Measurements from ENCODE around the gene ANKRD12. TPM values are rescaled to one million over a fixed set of nuclear protein-coding genes. Genes with fewer than 3 reads are reported as not detected.
"Not testable (repeated sequence)": the region's sequence is repeated elsewhere in the genome, so short reads cannot be mapped to it uniquely, and the experiment has no call there.

Gene ANKRD12
- total RNA-seq, 1 donor from 2014 or later, result 8.5 TPM

DNA sequence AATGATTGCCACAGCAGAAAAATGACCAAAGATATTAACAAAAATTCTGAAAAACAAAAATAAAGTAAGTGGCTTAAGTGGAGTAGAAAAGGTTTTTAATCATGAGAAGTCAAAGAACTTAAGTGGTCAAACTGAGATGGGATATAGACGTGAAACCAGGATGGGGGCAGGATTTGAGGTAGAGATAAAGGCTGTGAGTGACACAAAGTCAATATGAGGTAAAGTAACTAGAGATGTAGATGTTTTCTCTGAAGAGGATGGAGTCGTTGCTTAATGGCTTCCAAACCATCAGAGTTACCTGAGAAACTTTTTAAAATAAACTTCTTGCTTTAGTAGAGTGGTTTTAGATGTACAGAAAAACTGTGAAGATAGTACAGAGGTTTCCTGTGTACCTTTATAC is 21.2 kb downstream of the ANKRD12 start:
- TF ChIP-seq, protein P1, sequence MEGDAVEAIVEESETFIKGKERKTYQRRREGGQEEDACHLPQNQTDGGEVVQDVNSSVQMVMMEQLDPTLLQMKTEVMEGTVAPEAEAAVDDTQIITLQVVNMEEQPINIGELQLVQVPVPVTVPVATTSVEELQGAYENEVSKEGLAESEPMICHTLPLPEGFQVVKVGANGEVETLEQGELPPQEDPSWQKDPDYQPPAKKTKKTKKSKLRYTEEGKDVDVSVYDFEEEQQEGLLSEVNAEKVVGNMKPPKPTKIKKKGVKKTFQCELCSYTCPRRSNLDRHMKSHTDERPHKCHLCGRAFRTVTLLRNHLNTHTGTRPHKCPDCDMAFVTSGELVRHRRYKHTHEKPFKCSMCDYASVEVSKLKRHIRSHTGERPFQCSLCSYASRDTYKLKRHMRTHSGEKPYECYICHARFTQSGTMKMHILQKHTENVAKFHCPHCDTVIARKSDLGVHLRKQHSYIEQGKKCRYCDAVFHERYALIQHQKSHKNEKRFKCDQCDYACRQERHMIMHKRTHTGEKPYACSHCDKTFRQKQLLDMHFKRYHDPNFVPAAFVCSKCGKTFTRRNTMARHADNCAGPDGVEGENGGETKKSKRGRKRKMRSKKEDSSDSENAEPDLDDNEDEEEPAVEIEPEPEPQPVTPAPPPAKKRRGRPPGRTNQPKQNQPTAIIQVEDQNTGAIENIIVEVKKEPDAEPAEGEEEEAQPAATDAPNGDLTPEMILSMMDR (conservative IDR thresholded peaks at IDR 0.05; ENCODE audit: low read depth, low read length), result no peak
- no peak for DNase-seq (ENCODE audit: low read depth)
- no peak overlapping the region for H3K4me3 ChIP-seq (ENCODE audit: low read depth, low read length)

DNA sequence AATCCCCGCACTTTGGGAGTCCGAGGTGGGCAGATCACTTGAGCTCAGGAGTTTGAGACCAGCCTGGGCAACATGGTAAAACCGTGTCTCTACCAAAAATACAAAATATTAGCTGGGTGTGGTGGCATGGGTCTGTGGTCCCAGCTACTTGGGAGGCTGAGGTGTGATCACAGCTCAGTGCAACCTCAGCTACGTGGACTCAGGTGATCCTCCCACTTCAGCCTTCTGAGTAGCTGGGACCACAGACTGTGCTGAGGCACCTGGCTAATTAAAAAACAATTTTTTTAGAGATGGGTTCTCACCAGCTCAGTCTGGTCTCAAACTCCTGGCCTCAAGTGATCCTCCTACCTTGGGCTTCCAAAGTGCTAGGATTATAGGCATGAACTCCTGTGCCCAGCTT is 23.4 kb downstream of the ANKRD12 start:
- H3K4me3 ChIP-seq (ENCODE audit: low read depth, low read length), result no peak overlapping the region
- no peak for DNase-seq (ENCODE audit: low read depth)
- TF ChIP-seq, protein P1 (conservative IDR thresholded peaks at IDR 0.05; ENCODE audit: low read depth, low read length), result no peak

DNA sequence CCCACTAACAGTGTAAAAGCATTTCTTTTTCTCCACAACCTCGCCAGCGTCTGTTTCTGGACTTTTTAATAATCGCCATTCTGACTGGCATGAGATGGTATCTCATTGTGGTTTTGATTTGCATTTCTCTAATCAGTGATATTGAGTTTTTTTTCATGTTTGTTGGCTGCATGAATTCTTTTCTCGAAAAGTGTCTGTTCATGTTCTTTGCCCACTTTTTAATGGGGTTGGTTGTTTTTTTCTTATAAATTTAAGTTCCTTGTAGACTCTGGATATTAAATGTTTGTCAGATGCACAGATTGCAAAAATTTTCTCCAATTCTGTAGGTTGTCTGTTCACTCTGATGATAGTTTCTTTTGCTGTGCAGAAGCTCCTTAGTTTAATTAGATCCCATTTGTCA is 26.1 kb downstream of the ANKRD12 start:
- H3K4me3 ChIP-seq (ENCODE audit: low read depth, low read length); DNase-seq (ENCODE audit: low read depth): not testable (repeated sequence)

DNA sequence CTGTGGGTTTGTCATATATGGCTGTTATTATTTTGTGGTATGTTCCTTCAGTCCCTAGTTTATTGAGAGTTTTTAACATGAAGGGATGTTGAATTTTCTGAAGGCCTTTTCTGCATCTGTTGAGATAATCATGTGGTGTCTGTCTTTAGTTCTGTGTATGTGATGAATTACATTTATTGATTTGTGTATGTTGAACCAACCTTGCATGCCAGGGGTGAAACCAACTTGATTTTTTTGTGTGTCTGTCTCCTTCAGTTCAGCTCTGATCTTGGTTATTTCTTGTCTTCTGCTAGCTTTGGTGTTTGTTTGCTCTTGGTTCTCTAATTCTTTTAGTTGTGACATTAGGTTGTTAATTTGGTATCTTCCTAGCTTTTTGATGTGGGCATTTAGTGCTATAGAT is 27.6 kb downstream of the ANKRD12 start:
- H3K4me3 ChIP-seq (ENCODE audit: low read depth, low read length); DNase-seq (ENCODE audit: low read depth): not testable (repeated sequence)

DNA sequence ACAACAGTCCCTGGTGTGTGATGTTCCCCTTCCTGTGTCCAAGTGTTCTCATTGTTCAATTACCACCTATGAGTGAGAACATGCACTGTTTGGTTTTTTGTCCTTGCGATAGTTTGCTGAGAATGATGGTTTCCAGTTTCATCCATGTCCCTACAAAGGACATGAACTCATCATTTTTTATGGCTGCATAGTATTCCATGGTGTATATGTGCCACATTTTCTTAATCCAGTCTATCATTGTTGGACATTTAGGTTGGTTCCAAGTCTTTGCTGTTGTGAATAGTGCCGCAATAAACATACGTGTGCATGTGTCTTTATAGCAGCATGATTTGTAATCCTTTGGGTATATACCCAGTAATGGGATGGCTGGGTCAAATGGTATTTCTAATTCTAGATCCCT is 29.3 kb downstream of the ANKRD12 start:
- not testable (repeated sequence) for DNase-seq (ENCODE audit: low read depth); H3K4me3 ChIP-seq (ENCODE audit: low read depth, low read length)

DNA sequence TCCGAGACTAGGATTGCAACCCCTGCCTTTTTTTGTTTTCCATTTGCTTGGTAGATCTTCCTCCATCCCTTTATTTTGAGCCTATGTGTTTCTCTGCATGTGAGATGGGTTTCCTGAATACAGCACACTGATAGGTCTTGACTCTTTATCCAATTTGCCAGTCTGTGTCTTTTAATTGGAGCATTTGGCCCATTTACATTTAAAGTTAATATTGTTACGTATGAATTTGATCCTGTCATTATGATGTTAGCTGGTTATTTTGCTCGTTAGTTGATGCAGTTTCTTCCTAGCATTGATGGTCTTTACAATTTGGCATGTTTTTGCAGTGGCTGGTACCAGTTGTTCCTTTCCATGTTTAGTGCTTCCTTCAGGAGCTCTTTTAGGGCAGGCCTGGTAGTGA is 32.9 kb downstream of the ANKRD12 start:
- DNase-seq (ENCODE audit: low read depth); H3K4me3 ChIP-seq (ENCODE audit: low read depth, low read length): not testable (repeated sequence)

DNA sequence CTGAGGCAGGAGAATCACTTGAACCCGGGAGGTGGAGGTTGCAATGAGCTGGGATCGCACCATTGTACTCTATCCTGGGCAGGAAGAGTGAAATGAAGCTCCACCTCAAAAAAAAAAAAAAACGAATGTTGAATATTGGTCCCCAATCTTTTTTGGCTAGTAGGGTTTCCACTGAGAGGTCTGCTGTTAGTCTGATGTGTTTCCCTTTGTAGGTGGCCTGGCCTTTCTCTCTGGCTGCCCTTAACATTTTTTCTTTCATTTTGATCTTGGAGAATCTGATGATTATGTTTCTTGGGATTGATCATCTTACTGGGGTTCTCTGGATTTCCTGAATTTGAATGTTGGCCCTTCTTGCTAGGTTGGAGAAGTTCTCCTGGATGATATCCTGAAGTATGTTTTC is 35.3 kb downstream of the ANKRD12 start:
- DNase-seq (ENCODE audit: low read depth); H3K4me3 ChIP-seq (ENCODE audit: low read depth, low read length): not testable (repeated sequence)

DNA sequence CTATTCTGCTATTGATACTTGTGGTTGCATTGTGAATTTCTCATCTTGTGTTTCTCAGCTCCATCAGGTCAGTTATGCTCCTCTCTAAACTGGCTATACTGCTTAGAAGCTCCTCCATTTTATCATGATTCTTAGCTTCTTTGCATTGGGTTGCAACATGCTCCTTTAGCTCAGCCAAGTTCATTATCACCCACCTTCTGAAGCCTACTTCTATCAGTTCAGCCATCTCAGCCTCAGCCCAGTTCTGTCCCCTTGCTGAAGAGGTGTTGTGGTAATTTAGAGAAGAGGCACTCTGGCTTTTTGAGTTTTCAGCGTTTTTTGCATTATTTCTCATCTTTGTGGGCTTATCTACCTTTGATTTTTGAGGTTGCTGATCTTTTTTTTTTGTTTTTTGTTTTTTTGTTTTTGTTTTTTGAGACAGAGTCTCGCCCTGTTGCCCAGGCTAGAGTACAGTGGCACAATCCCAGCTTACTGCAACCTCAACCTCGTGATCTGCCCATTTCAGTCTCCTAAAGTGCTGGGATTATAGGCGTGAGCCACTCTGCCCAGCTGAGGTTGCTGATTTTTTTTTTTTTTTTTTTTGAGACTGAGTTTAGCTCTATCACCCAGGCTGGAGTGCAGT is 36.0 kb downstream of the ANKRD12 start:
- no peak for DNase-seq (ENCODE audit: low read depth)
- TF ChIP-seq, protein P1 (conservative IDR thresholded peaks at IDR 0.05; ENCODE audit: low read depth, low read length), result no peak
- H3K4me3 ChIP-seq (ENCODE audit: low read depth, low read length), result no peak overlapping the region

DNA sequence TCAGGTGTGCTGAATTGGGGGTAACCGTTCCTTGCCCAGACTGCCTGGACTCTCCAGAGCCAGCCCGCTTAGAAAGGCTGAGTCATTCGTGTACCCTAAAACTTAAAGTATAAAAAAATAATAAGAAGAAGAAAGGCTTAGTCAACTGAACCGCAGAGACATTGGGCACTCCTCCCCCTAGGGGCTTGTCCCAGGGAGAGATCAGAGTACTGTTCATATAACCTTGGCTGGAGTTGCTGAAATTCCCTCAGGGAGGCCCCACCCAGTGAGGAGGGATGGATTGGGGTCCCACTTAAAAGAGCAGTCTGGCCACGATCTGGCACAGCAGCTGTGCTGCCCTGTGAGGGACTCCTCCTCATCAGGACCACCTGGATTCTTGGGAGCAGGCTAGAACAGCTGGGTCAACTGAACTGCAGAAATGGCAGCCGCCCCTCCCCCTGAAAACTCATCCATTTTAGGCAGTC is 37.2 kb downstream of the ANKRD12 start:
- no peak for DNase-seq (ENCODE audit: low read depth)
- no peak overlapping the region for H3K4me3 ChIP-seq (ENCODE audit: low read depth, low read length)
- TF ChIP-seq, protein P1 (conservative IDR thresholded peaks at IDR 0.05; ENCODE audit: low read depth, low read length), result no peak

DNA sequence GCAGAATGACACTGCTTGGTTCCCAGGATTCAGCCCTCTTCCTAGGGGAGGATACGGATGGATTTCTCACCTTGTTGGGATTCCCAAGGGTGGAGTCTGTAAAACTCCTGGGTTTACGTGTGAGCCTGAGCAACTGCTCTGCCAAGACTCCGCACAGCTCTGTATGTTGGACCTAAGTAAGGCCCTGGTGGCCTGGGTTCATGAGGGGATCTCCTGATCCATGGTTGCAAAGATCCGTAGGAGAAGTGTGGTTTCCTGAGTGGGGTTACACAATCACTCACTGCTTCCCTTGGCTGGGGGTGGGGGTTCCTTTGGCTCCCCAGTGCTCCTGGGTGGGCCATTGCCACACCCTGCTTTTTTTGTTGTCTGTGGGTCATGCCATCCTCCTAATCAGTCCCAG is 37.7 kb downstream of the ANKRD12 start:
- no peak for DNase-seq (ENCODE audit: low read depth)
- TF ChIP-seq, protein P1 (conservative IDR thresholded peaks at IDR 0.05; ENCODE audit: low read depth, low read length), result no peak
- no peak overlapping the region for H3K4me3 ChIP-seq (ENCODE audit: low read depth, low read length)

Measured in epithelial cell of proximal tubule (primary cell).